Subcutaneous adipose tissue (tissue), 4 donors: ENCODE data around the gene TRIML1. TPM values are rescaled to one million over a fixed set of nuclear protein-coding genes. Genes with fewer than 3 reads are reported as not detected.

Source experiments
- total RNA-seq, 4 donors: library from RNA; depleted of rRNA; stranded (reverse); fragments of >200 nt; gene quantifications; one replicate each; pipeline ENCODE4 v1.1.0, GENCODE V29; 2016
- TF ChIP-seq, protein P1 (sequence below): fragments of 450-650 bp; IDR thresholded peaks from one replicate; pipeline ENCODE4 v1.5.1; 2016; ENCODE audit warnings: low read depth, mild to moderate bottlenecking, control low read depth, antibody characterized with exemption, moderate library complexity

TRIML1 gene
- total RNA-seq, 4 donors from 2014 or later = not detected

DNA sequence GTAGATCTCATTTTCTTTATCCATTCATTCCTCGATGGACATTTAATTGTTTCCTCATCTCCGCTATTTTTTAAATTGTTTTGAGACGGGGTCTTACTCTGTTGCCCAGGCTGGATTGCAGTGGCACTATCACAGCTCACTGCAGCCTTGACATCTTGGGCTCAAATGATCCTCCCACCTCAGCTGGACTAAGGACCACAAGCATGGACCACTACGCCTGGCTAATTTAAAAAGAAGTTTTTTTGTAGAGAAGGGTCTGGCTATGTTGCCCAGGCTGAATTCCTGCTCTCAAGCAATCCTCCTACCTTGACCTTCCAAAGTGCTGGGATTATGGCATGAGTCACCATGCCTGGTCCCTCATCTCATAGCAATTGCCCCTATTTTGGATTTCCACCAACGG is 7.0 kb upstream of the TRIML1 start:
- TF ChIP-seq, protein P1, sequence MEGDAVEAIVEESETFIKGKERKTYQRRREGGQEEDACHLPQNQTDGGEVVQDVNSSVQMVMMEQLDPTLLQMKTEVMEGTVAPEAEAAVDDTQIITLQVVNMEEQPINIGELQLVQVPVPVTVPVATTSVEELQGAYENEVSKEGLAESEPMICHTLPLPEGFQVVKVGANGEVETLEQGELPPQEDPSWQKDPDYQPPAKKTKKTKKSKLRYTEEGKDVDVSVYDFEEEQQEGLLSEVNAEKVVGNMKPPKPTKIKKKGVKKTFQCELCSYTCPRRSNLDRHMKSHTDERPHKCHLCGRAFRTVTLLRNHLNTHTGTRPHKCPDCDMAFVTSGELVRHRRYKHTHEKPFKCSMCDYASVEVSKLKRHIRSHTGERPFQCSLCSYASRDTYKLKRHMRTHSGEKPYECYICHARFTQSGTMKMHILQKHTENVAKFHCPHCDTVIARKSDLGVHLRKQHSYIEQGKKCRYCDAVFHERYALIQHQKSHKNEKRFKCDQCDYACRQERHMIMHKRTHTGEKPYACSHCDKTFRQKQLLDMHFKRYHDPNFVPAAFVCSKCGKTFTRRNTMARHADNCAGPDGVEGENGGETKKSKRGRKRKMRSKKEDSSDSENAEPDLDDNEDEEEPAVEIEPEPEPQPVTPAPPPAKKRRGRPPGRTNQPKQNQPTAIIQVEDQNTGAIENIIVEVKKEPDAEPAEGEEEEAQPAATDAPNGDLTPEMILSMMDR = no peak

DNA sequence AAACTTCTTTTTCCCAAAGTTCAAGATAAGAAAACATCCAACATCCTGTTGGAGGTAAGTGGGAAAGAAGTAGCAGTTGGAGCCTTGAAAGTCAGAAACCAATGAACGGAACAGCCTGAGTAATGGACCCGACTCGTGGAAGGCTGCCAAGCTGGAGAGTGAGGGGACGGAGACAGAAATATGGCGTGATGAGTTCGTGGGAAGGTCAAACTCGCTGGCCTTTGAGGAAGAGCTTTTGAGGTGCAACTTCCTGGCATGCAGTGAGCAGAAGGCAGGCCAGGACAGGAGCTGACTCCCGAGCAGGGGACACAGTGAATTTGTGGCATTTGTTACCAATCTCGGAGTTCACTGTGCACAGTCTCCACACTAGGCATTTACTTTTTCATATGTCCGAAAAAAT is 1.0 kb upstream of the TRIML1 start:
- TF ChIP-seq, protein P1 = no peak

DNA sequence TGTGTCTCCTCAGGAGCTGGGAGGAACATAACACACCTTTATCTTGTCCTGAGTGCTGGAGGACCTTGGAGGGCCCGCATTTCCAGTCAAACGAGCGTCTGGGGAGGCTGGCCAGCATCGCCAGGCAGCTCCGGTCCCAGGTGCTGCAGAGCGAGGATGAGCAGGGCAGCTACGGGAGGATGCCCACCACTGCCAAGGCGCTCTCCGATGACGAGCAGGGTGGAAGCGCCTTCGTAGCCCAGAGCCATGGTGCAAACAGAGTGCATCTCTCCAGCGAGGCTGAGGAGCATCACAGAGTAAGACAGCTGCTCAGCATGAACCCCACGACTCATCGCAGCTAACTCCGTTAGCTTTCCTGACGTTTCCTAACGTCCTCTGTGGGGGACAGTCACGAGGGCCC is 430 bp downstream of the TRIML1 start:
- TF ChIP-seq, protein P1 = no peak

DNA sequence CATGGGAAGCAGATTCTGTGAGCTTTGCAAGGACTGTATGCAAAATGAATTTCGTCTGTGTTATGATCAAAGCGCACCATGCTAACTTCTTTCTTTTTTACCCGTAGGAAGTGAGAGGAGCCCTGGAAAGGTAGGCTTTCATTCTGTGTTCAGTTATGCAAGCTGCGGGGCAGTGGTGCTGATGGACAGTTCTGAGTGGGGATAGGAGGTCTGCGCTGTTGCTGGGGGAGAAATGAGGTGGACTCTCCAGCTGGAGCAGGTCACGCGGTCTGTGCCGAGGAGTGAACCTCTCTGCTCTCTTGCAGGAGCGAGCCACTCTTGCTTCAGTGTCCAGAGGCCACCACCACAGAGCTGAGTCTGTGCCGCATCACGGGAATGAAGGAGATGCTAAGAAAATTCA is 4.5 kb downstream of the TRIML1 start:
- TF ChIP-seq, protein P1 = no peak

DNA sequence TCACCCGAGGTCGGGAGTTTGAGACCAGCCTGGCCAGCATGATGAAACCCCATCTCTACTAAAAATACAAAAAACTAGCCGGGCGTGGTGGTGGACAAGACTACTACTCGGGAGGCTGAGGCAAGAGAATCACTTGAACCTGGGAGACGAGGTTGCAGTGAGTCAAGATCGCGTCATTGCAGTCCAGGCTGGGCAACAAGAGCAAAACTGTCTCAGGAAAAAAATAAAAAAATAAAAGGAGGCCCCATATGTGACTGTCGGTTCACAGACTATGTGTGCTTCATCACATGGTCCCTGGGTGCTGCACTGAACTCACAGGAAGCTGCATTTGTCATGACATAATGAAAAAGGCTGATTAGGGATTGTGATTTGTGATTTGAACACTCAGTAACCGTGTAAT is 6.4 kb downstream of the TRIML1 start:
- TF ChIP-seq, protein P1 = no peak

DNA sequence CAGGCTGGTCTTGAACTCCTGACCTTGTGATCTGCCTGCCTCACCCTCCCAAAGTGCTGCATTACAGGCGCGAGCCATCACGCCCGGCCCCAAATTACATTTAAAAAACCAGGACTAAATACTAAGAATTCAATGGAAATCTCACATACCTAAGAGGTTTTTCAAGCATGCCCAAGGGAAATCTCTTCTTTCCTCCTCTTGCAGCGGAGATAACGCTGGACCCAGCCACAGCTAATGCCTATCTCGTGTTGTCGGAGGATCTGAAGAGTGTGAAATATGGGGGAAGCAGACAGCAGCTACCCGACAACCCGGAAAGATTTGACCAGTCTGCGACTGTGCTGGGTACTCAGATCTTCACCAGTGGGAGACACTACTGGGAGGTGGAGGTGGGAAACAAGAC is 7.4 kb downstream of the TRIML1 start:
- TF ChIP-seq, protein P1 = no peak

DNA sequence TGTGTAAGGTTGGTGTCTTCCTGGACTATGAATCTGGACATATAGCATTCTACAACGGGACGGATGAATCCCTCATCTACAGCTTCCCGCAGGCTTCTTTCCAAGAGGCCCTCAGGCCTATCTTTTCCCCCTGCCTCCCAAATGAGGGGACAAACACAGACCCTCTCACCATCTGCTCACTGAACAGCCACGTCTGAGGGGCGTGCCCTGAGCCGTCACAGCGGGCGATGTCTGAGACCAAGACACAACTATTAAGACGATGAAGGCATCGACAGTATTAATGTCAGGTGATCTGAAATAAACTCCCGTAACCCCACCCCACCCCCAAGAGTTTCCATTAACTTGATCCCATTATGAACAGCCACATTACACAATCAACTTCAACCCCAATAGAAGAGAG is 7.9 kb downstream of the TRIML1 start:
- TF ChIP-seq, protein P1 = no peak
